ENCODE results near the gene YAF2.

DNA sequence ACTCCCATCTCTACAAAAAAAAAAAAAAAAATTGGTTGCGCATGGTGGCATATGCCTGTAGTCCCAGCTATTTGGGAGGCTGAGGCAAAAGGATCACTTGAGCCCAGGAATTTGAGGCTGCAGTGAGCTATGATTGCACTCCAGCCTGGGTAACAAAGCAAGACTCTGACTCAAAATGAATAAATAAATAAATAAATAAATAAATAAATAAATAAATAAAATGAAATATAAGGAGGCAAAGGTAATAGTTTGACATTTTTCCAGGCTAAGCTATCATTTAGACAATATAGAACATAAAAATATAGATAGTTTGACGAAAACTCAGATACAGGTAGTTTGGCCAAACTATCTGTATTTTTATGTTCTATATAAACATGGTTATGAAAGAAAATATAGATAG is 47.4 kb upstream of the YAF2 start:
- TF ChIP-seq, protein P1, sequence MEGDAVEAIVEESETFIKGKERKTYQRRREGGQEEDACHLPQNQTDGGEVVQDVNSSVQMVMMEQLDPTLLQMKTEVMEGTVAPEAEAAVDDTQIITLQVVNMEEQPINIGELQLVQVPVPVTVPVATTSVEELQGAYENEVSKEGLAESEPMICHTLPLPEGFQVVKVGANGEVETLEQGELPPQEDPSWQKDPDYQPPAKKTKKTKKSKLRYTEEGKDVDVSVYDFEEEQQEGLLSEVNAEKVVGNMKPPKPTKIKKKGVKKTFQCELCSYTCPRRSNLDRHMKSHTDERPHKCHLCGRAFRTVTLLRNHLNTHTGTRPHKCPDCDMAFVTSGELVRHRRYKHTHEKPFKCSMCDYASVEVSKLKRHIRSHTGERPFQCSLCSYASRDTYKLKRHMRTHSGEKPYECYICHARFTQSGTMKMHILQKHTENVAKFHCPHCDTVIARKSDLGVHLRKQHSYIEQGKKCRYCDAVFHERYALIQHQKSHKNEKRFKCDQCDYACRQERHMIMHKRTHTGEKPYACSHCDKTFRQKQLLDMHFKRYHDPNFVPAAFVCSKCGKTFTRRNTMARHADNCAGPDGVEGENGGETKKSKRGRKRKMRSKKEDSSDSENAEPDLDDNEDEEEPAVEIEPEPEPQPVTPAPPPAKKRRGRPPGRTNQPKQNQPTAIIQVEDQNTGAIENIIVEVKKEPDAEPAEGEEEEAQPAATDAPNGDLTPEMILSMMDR (conservative IDR thresholded peaks at IDR 0.05) = no peak
- no peak for TF ChIP-seq ZFX (IDR thresholded peaks at IDR 0.05)
